Activated naive CD4-positive, alpha-beta T cell treated with anti-CD3 and anti-CD28 coated beads for 36 hours (primary cell): Measurements from ENCODE around the gene FGD1. TPM values are rescaled to one million over a fixed set of nuclear protein-coding genes. Genes with fewer than 3 reads are reported as not detected.
"Not testable (repeated sequence)": the region's sequence is repeated elsewhere in the genome, so short reads cannot be mapped to it uniquely, and the experiment has no call there.

ENCODE experiments used
- CTCF ChIA-PET: fragments of 350-600 bp; sonication (Branson Sonifier 250); formaldehyde crosslinking; loops from one replicate; lab custom pipeline; 2021; ENCODE audit warnings: antibody characterized with exemption; lab: Charles Lee
- DNase-seq: peaks from one replicate; pipeline ENCODE4 v3.0.0-alpha.2; 2020
- H3K27ac Mint-ChIP-seq: one replicate; pipeline ENCODE4 v1.8.0; 2021; ENCODE audit warnings: mild to moderate bottlenecking, mixed read lengths
- H3K27me3 Mint-ChIP-seq: one replicate; pipeline ENCODE4 v1.8.0; 2021; ENCODE audit warnings: low read depth, mixed read lengths
- H3K36me3 Mint-ChIP-seq: one replicate; pipeline ENCODE4 v1.8.0; 2021; ENCODE audit warnings: low read depth, mixed read lengths
- H3K4me1 Mint-ChIP-seq: one replicate; pipeline ENCODE4 v1.8.0; 2021; ENCODE audit warnings: low read depth, mixed read lengths
- H3K4me3 Mint-ChIP-seq: one replicate; pipeline ENCODE4 v1.8.0; 2021; ENCODE audit warnings: mild to moderate bottlenecking, moderate library complexity, mixed read lengths
- H3K9me3 Mint-ChIP-seq: one replicate; pipeline ENCODE4 v1.8.0; 2021; ENCODE audit warnings: mixed read lengths
- intact Hi-C: fragments of 100-400 bp; cut with micrococcal nuclease; formaldehyde crosslinking; loops from one replicate; pipeline ENCODE4 v1.15.1; 2023
- total RNA-seq, 2 experiments: library from RNA; stranded (reverse); gene quantifications; one replicate each; pipeline ENCODE4 v1.2.3, GENCODE V29; 2021

The FGD1 gene
- total RNA-seq, 2 experiments from 2014 or later, result 0.30 to 0.38 TPM

GRCh38 chrX:54494166-54494988 is 1.7 kb downstream of the FGD1 start:
- intact Hi-C loops, result no loop called here
- H3K27me3 Mint-ChIP-seq, result peaks cover 17% of the 10 kb centered on the region
- CTCF ChIA-PET, result no interaction called here
- H3K27ac Mint-ChIP-seq, result no peak overlapping the region
- no peak for DNase-seq
- no peaks in the 10 kb centered on the region for H3K9me3 Mint-ChIP-seq
- H3K36me3 Mint-ChIP-seq, result no peaks in the 10 kb centered on the region
- peak overlapping the region; percentile 65 for H3K4me3 Mint-ChIP-seq
- H3K4me1 Mint-ChIP-seq, result peaks cover 1% of the 10 kb centered on the region

- CTCF ChIA-PET, result no interaction called here
- peaks cover 14% of the 10 kb centered on the region for H3K27me3 Mint-ChIP-seq
- no peaks in the 10 kb centered on the region for H3K36me3 Mint-ChIP-seq
- no peak overlapping the region for H3K27ac Mint-ChIP-seq
- no peaks in the 10 kb centered on the region for H3K9me3 Mint-ChIP-seq
- no peak for DNase-seq
- H3K4me3 Mint-ChIP-seq, result no peak overlapping the region
- intact Hi-C loops, result no loop called here
- H3K4me1 Mint-ChIP-seq, result peaks cover 1% of the 10 kb centered on the region
Measured at GRCh38 chrX:54492340-54492739, 3.7 kb downstream of the FGD1 start.

GRCh38 chrX:54489819-54490218 is 6.2 kb downstream of the FGD1 start:
- H3K9me3 Mint-ChIP-seq, CTCF ChIA-PET, intact Hi-C loops, H3K27me3 Mint-ChIP-seq, H3K27ac Mint-ChIP-seq, DNase-seq, H3K4me3 Mint-ChIP-seq, H3K36me3 Mint-ChIP-seq, H3K4me1 Mint-ChIP-seq: not testable (repeated sequence)

GRCh38 chrX:54484666-54485065 is 11.4 kb downstream of the FGD1 start:
- Mint-ChIP-seq H3K4me1 (no peaks in the 10 kb centered on the region), H3K36me3 (no peaks in the 10 kb centered on the region), H3K9me3 (no peaks in the 10 kb centered on the region), H3K4me3 (no peak overlapping the region), H3K27ac (no peak overlapping the region), H3K27me3 (no peaks in the 10 kb centered on the region)
- intact Hi-C loops, result no loop called here
- no peak for DNase-seq
- CTCF ChIA-PET, result no interaction called here

GRCh38 chrX:54483946-54484345 is 12.1 kb downstream of the FGD1 start:
- Mint-ChIP-seq H3K36me3 (no peaks in the 10 kb centered on the region), H3K9me3 (no peaks in the 10 kb centered on the region), H3K27ac (no peak overlapping the region), H3K27me3 (no peaks in the 10 kb centered on the region), H3K4me3 (no peak overlapping the region), H3K4me1 (no peaks in the 10 kb centered on the region)
- CTCF ChIA-PET, result no interaction called here
- intact Hi-C loops, result no loop called here
- no peak for DNase-seq

DNA sequence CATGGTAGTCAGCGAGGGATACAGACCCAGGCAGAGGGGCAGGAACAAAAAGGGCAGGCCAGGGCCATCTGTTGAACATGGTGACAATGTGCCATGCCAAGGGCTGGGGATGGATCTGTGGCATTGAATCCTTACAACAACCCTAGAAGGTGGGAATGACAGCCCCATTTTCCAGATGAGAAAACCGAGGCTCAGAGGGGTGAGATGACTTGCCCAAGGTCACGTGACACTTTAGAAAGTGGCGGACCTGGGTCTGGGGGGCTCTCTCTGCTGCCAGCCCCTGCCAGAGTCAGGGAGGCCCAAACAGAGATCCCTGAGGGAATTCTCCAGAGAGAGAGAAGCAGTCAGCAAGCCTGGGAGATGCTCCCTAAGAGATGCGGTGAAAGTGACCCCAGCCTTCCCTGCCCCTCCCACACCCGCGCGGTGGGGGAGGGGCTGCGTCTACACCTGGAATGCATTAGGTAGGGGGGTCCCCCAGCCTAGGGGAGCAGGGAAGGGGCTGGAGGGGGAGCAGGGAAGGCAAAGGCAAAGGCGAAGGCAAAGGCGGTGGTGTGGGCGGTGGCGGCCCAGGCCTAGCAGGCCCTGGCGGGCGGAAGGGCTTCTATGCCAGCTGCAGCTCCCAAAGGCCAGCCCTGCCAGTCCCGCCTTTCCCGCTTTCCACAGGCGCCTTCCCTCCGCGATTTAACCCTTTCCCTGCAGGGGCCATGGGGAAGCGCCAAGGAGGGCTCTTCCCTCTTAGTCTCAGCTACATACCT is 13.0 kb downstream of the FGD1 start:
- intact Hi-C loops, result no loop called here
- H3K4me1 Mint-ChIP-seq, result no peaks in the 10 kb centered on the region

GRCh38 chrX:54479136-54480111 is 16.6 kb downstream of the FGD1 start:
- H3K27me3 Mint-ChIP-seq, result no peaks in the 10 kb centered on the region
- no peak overlapping the region for H3K4me3 Mint-ChIP-seq
- H3K36me3 Mint-ChIP-seq, result no peaks in the 10 kb centered on the region
- CTCF ChIA-PET, result no interaction called here
- no peak for DNase-seq
- no peak overlapping the region for H3K27ac Mint-ChIP-seq
- intact Hi-C loops, result no loop called here
- H3K4me1 Mint-ChIP-seq, result no peaks in the 10 kb centered on the region
- H3K9me3 Mint-ChIP-seq, result no peaks in the 10 kb centered on the region

More for the DNA sequence above, 13.0 kb downstream of the FGD1 start:
- Mint-ChIP-seq H3K27ac (no peak overlapping the region), H3K36me3 (no peaks in the 10 kb centered on the region), H3K9me3 (no peaks in the 10 kb centered on the region), H3K27me3 (no peaks in the 10 kb centered on the region), H3K4me3 (no peak overlapping the region)
- CTCF ChIA-PET, result no interaction called here
- no peak for DNase-seq

DNA sequence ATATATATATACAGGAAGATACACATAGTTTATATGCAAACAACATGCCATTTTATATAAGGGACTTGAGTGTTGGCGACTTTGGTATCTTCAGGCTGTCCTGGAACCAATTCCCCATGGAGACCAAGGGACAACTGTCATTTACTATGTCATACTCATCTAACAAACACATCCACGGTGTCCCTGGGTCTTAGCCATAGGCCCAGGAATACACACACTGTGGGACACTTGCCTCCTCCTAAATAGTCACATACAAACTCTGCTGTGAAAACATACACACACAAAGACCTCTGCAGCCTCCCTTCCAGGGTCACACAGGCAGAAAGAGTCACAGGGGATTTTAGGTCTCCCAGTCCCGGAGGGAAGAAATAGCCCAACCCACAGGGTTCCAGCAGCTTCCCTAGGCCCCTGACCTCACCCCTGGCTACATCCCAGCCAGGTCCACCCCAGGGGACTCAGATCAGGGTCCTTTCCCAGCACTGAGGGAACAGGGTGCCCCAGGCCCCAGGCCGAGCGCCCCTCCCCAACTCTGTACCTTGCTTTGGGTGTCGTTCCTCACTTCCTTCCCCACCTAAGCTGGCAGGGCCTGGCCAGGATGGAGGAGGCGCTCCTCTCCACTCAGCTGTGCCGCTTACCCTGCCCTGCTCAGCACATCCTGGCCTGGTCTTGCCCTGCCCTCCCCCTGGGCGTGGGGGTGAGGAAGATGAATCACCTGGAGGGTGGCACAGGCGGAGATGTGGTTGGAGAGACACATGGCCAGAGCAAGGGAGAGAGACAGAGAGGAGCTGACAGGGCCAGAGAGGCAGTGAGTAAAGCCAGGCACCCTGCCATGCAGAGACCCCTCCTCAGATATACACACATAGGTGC is 21.8 kb downstream of the FGD1 start:
- intact Hi-C loops, result no loop called here
- no peak overlapping the region for H3K27ac Mint-ChIP-seq
- no peak overlapping the region for H3K4me3 Mint-ChIP-seq
- H3K4me1 Mint-ChIP-seq, result no peaks in the 10 kb centered on the region
- no peaks in the 10 kb centered on the region for H3K36me3 Mint-ChIP-seq
- H3K9me3 Mint-ChIP-seq, result no peaks in the 10 kb centered on the region
- H3K27me3 Mint-ChIP-seq, result no peaks in the 10 kb centered on the region
- no peak for DNase-seq
- CTCF ChIA-PET, result no interaction called here

DNA sequence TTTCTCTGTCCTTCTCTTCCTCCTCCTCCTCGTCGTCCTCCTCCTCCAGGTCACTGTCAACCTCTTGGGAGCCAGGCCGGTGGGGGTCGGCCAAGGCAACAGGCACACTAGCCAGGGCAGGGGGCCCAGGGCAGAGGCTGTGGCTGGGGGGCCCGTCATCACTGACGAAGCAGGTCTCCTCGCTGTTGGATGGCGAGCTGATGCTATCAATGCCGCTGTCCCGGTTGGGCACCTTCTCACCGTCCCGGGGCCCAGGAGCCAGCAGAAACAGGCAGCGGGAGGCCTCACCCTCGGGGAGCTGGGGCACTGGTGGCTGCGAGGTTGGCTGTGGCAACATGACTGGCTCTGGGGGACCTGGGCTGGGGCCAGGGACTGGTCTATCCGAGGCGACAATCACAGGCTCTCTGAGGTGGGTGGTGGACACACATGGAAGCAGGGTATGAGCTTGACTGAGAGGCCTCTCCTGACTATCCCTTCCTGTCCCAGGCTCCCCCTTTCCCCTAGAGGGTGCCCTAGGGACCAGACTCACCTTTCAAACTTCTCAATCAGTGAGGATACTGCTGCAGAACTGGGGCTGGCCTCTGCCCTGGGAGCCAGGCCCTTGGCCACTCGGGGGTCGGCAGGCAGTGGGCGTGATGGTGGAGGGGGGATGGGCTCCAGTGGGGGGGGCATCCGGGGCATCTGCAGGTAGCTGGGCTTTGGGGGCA is 25.8 kb downstream of the FGD1 start:
- no peak for DNase-seq
- Mint-ChIP-seq H3K36me3 (no peaks in the 10 kb centered on the region), H3K27me3 (no peaks in the 10 kb centered on the region), H3K4me3 (no peak overlapping the region), H3K4me1 (no peaks in the 10 kb centered on the region), H3K27ac (no peak overlapping the region), H3K9me3 (no peaks in the 10 kb centered on the region)
- intact Hi-C loops, result no loop called here
- CTCF ChIA-PET, result no interaction called here

DNA sequence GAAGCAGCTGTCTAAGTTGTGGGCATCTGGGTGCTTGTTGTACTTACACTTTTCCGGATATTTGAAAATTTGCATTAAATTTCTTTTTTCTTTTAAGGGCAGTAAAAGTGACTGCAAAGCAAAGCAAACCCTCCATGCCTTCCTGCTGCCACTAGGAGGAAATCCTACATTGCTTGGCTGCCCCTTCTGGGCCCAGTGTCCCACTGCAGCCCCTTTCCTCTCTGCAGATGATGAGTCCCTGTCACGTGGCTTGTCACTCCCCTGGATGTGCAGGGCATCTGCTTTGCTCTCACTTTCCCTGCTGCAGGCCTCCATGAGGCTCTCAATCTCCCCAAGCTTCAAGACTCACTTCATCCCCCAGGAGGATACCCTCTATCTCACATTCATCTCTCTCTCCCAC is 43.1 kb downstream of the FGD1 start:
- Mint-ChIP-seq H3K9me3 (no peaks in the 10 kb centered on the region), H3K36me3 (no peaks in the 10 kb centered on the region), H3K27ac (no peak overlapping the region), H3K4me1 (no peaks in the 10 kb centered on the region), H3K27me3 (no peaks in the 10 kb centered on the region), H3K4me3 (no peak overlapping the region)
- intact Hi-C loops, result no loop called here
- DNase-seq, result no peak
- CTCF ChIA-PET, result no interaction called here

DNA sequence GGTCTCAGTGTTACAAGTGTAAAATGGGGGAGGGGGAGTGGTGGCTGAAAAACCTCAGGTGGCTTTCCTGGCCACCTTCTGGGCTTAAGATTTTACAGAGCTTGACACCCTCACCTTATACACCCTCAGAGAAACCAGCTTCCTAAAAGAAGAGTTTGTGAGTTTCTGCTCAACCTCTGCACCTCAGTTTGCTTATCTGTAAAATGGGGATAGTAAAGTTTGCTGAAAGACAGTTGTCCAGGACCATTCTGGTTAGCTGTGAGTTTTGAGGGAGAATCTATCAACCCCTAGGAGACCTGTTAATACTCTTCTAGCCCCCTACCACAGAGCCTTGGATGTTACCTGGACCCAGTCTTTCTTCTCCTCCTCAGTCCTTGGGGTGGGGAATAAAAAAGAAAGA is 46.1 kb downstream of the FGD1 start:
- intact Hi-C loops, result no loop called here
- H3K9me3 Mint-ChIP-seq, result no peaks in the 10 kb centered on the region
- H3K27me3 Mint-ChIP-seq, result no peaks in the 10 kb centered on the region
- CTCF ChIA-PET, result interaction anchor here (0.8 kb wide), 1 partner anchor 14 kb away, joined by 3 read pairs; no protein-coding TSS in a partner anchor
- DNase-seq, result no peak
- no peak overlapping the region for H3K4me3 Mint-ChIP-seq
- peaks cover 1% of the 10 kb centered on the region for H3K36me3 Mint-ChIP-seq
- H3K27ac Mint-ChIP-seq, result no peak overlapping the region
- H3K4me1 Mint-ChIP-seq, result no peaks in the 10 kb centered on the region
